HG02970 (cell line): ENCODE results near the gene KLHL26.

Experiments used
- ATAC-seq: cut with Tn5 transposase; IDR thresholded peaks from one replicate; pipeline ENCODE4 v1.9.1; 2021; ENCODE audit warnings: mild to moderate bottlenecking, moderate library complexity, moderate number of reproducible peaks; ENCODE audit not compliant: unreplicated experiment, low FRiP score

The KLHL26 gene

DNA sequence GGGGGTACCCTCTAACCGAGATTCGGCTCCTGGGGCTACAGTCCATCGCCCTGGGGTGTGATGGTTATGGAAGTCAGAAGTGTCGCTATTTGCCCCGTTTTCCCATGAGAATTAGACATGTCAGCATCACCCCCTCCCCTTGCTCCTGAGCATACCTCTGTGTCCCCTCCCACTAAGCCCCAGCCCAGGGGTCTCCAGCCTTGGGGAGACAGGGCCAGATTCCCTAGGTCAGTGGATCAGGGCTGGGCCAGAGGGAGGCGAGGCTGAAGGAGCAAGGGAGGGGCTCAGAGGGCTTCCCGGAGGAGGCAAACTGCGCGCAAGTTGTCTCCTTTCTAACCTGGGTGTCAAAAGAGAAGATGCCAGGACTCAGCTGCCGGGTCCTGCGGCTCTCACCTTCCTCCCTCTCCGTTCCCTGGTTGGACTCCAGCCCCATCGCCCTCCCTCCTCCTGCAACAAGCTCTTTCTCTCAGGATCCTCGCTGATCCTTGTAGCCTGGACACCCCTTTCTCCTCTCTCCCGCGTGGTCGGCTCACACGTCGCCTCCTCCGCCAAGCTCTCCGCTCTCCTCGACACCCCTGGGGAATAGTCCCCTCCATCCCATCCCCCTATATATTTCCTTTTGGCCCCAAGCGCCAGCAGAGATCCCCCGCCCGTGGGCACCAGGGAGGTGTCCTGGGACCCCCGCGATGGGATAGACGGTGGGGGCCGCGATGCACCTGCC lies 24.6 kb upstream of the KLHL26 start:
- ATAC-seq = no peak

DNA sequence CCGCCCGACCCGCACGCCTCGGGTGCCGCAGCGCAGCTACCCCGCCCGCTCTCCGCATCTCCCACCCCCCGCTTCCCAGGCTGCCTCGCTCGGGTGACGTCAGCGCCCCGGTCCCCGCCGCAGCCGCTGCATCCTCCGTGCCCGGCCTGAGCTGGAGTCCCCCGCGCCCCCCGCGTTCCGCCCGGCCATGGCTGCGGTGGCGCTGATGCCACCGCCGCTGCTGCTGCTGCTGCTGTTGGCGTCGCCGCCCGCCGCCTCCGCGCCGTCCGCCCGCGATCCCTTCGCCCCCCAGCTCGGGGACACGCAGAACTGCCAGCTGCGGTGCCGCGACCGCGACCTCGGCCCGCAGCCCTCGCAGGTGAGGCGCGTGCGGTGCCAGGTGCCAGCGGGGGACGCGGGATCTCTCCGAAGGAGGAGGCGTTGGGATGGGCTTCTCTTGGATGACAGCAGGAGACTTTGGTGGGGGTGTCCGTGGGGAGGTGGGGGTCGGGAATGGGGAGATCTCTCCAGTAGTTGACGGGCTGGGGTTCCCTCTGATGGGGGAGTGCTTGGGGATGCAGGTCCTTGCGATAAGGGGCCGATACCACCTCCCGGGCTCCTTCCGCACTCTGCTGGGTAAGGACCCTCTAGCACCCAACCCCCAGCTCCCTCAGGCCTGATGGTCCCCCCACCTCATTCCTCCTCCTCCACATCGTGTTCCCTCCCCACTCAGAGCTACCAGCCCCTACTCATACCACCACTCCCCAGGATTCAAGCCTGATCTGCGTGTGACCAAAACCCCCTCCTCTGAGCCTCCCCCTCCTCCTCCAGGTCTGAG lies 23.8 kb upstream of the KLHL26 start, which contains the start of gene TMEM59L:
TMEM59L (plus strand) TSS at position 99 of the 817 bp plus-strand sequence; CDS start at position 188, 89 bp downstream.
- no peak for ATAC-seq

DNA sequence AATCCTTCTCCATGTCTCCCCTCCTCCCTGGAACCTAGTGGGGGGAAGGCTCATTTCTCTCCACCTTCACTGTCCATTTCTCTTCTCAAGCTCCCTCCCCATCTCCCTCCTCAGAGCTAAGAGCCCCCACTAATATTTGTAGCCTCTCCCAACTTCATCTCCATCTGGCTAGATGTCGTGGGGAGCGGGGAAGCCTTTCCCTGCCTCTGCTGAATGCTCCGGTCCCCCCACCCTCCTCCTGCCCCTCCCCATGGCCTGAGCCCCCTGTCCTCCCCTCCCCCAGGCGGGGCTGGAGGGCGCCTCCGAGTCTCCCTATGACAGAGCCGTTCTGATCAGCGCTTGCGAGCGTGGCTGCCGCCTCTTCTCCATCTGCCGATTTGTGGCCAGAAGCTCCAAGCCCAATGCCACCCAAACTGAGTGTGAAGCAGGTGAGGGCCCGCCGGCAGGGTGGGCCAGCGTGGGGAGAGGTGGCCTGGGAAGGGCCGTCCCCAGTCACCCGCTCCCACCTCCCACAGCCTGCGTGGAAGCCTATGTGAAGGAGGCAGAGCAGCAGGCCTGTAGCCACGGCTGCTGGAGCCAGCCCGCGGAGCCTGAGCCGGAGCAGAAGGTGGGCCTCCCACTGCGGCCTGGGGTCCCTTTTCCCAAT lies 23.1 kb upstream of the KLHL26 start:
- ATAC-seq = no peak

- no peak for ATAC-seq
Measured at GRCh38 chr19:18616023-18616422, 20.8 kb upstream of the KLHL26 start.

DNA sequence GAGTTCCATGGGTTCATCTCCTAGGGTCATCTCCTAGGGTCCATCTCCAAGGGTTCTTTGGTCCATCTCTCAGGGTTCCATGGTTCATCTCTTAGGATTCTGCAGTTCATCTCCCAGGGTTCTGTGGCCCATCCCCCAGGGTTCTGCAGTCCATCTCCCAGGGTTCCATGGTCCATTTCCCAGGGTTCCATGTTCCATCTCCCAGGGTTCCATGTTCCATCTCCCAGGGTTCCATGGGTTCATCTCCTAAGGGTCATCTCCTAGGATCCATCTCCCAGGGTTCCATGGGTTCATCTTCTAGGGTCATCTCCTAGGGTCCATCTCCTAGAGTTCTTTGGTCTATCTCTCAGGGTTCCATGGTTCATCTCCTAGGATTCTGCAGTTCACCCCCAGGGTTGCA lies 19.3 kb upstream of the KLHL26 start:
- no peak for ATAC-seq

DNA sequence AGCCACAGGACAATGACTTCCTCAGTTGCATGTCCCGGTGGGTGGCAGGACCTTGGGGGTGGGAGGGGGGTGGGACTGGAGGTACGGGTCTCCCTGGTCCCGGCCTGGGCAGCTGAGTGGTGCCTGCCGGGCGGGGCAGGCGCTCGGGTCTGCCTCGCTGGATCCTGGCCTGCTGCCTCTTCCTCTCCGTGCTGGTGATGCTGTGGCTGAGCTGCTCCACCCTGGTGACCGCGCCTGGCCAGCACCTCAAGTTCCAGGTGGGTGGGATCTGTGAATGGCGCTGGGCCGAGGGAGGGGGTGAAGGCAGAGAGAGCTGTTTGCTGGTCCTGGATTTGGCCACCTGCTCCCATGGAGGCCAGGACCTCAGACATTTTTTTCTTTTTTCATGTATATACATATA lies 18.6 kb upstream of the KLHL26 start:
- no peak for ATAC-seq

GRCh38 chr19:18620311-18620710 lies 16.5 kb upstream of the KLHL26 start:
- ATAC-seq = no peak

DNA sequence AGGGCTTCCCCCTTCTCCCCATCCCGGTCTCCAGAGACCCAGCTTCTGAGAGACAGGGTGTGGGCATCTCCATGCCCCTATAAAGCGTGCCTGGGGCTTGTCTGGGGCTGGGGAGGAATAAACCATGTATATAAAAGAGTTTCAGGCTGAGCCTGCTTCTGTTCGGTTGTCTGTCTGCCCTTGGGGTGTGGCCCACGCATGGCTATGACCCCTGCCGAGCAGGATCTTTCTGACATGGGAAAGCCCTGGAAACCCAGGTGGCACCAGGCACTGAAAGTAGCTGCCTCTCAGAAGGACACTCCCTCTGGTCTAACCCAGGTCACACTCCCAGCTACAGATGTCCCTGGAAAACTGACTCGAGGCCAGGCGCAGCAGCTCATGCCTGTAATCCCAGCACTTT lies 15.9 kb upstream of the KLHL26 start:
- no peak for ATAC-seq

GRCh38 chr19:18626906-18627305 lies 9.9 kb upstream of the KLHL26 start:
- no peak for ATAC-seq

DNA sequence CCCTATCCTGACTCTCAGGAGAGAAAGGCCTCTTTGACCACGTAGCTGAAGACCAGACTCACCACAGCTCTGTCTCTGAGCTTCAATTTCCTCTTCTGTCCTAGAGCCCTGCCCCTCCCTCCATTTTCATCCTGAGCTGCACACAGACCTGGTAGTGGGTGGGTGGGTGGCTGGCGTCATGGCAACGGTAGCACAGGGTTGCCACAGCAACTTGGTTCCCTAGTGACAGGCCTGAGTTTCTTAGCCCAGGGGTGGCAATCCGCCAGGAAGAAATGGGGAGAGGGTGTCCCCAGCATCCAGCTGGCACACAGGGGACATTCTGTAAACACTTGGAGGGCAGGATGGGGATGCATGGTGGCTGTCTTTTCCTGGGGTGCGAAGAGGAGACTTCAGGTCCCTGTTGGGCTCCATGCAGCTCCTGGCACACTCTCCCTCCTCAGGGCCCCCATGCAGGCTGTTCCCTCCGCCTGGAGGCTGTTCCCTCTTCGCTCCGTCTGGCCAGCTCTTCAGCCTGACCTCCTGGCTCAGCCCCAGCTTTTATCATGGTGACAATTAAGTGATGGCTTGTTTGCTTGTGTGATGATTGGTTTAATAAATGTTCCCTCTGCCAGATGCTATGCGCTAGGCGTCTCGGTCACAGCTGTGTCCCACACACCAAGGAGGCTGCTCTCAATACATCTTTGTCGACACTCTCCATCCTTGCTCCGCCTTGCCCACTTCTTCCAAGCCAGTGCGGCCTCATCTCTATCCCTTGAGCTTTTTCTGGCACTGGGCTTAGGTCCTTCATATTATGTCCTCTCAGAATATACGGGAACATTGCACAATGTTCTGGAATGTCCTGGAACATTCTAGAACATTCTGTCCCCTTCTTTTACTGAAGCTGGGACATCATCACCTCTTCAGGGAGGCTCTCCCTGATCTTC lies 7.4 kb upstream of the KLHL26 start:
- no peak for ATAC-seq

DNA sequence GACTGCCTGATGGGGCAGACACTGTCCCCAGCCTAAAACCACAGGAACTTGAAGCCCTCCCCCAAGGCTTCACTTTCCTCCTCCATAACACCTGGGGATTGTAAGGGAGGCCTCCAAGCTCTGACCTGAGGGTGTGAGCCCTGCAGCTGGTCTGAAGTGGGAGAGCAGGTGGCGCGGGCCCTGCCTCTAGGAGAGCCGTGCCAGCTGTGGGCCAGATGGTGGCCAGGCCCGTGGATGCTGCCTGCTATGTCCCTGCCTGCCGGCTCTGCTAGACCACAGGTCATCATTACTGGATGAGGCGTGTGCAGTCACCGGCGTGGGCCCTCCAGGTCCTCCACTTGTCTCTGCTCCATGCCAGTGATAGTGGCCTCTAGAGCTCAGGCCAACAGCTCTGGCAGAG lies 3.5 kb upstream of the KLHL26 start:
- ATAC-seq = no peak

DNA sequence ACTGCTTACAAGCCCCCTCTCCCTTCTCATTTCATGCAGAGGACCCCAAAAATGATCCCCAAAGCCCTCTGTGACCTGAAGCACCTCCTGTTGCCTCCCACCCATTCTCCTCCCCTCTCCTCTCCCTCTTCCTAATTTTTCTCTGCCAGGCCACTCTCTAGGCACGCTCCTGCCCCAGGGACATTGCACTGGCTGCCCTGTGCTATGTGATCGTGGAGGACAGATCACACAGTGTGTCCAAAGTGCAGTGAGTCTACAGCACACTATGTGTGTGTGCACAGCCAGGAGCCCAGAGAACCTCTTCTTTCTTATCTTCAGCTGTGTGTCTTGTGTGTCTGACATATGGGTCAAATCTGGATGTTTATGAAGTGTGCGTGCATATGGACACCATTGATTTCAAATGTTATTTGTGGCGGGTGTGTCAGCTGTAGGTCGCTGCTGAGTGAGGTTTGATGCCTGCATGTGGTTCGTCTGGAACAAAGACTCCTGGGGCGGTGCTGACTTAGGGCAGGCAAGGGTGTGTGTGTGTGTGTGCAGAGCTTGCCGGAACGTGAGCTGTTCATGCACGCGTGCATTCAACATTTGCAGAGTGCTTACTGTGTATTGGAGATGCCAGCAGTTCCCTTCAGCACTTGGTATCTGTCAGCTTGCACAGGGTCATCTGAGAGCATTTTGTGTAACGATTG lies 2.1 kb upstream of the KLHL26 start:
- ATAC-seq = no peak

DNA sequence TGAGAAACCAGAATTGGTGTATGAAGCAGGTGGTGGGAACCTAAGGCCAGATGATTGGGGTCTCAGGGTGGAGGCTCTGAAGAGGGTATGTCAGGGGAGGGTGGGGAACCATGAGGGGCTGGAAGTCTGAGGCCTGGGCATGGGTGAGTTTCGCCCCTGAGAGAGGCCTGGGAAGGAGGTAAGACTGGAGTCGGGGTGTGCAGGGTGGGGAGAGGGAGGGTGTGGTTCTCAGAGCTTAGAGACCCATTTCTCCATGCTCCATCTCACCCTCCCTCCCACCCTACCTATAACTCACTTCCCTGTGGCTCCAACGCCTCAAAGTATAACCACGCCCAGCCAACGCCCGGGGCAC lies 1.0 kb upstream of the KLHL26 start:
- ATAC-seq = no peak

GRCh38 chr19:18636183-18636968 lies 452 bp upstream of the KLHL26 start:
- ATAC-seq = peak; percentile 87

DNA sequence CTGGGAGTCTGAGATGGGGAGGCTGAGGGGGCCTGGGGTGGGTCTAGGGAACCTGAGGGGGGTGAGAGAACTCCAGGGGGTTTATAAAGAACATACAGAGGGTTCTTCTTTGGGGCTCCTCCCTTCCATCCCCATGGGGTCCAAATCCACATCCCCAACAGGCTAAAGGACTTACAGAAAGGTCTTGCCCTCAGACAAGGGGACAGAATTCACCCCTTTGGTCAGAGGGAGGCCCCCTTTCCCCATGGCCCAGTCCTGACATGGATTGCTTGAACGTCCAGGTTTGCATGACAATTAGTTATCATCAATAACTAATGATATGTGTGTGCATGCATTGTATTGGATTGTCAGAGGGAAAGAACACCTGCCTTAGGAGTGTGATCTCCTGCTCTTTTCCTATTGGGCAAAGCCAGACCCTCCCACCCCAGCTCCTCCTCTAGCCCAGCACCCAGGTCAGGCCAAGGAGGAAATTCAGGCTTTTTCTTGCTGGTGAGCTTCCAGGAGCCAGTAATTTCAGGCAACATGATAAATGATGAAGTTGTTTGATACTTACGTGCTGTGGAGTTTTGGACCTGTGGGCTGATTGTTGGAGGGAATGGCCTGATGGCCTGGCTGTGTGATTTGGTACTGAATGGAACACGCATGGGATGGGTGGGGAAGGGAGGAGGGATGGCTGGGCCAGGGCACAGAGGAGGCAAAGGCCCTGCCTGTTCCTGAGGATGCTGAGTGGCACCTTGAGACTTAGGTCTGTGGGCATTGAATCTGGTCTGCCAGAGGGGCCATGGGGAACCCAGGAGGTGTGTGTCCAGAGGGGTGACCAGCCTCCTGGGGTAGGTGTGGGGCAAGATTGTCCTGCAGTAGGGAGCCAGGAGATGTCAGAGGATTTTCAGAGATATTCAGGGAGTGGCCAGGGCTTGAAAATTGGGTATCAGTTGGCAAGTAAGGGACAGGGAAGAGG lies 1.1 kb downstream of the KLHL26 start:
- no peak for ATAC-seq

DNA sequence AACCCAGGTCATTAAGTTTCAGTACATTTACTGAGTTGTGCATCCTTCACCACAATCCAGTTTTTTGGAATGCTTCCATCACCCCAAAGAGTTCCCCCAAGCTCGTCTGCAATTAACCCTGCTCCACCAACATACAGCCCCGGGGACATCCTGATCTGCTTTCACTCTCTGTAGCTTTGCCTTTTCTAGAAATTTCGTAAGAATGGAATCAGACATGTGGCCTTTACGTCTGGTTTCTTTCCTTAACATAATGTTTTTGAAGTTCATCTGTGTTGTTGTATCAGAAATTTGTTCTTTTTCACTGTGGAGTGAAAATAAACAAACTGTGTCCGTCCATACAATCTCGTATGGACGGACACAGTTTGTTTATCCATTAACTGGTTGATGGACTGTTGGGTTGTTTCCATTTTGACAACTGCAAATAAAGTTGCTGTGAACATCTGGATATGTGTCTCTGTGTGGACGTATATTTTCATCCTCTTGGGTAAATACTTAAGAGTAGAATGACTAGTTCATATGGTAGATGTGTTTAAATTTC lies 2.9 kb downstream of the KLHL26 start:
- ATAC-seq = no peak

DNA sequence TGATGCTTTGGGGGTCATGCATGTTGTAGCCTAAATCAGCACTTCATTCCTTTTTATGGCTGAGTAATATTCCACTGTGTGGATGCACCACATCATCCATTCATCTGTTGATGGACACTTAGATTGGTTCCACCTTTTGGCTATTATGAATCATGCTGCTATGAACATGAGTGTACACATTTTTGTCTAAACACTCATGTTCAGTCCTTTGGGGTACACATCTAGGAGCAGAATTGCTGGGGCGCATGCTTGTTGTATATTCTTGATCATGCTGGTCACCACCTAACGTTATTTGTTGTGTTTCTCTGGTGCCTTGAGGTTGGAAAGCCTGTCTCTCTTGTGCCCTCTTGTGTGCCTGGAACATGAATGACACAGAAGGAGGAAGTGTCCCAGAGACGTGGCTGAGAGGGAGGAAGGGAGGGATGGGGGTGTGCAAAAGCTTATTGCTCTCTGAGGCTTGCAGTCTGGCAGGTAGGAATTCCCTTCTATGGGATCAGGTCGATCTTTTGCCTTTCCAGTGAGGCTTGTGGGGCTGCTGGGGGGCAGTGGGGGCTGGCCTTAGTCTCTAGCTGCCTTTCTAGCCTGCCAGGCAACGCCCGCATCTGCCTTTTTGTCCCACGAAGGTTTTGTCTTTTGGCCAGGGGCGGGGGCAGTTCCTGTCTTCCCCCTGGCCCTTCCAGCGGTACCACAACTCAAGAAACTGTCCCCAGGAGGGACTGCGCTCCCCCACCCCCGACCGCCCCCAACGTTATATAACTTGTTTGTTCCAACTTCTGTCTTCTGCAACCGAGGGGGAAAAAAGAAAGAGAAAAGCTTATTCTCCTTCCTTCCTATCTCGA lies 7.6 kb downstream of the KLHL26 start:
- ATAC-seq = no peak
